ENCODE data around the gene CYRIA.

Gene CYRIA

GRCh38 chr2:16654833-16655444, 10.7 kb downstream of the CYRIA start:
- H3K27ac ChIP-seq (ENCODE audit: low read depth, low read length), result no peak overlapping the region
- no peak overlapping the region for H3K9ac ChIP-seq (ENCODE audit: low read length)
- H3K27me3 ChIP-seq (ENCODE audit: low read length), result no peaks in the 10 kb centered on the region
- no peak overlapping the region for H2AFZ ChIP-seq (ENCODE audit: low read depth, low read length, severe bottlenecking)
- H3K4me2 ChIP-seq (ENCODE audit: low read depth, low read length, poor library complexity, severe bottlenecking), result no peak overlapping the region
- no peaks in the 10 kb centered on the region for H3K79me2 ChIP-seq (ENCODE audit: insufficient read depth, low read length)
- no peaks in the 10 kb centered on the region for H3K9me3 ChIP-seq (ENCODE audit: insufficient read depth, low read length)
- H3F3A ChIP-seq (ENCODE audit: insufficient read depth), result no peaks in the 10 kb centered on the region
- no peaks in the 10 kb centered on the region for H3K36me3 ChIP-seq (ENCODE audit: low read length)
- no peak overlapping the region for H3K4me3 ChIP-seq (ENCODE audit: insufficient read depth, low read length, poor library complexity, severe bottlenecking)
- H3K9me2 ChIP-seq (replicated peaks; ENCODE audit: insufficient read depth, low read length), result no peaks in the 10 kb centered on the region
- H4K20me1 ChIP-seq (ENCODE audit: low read depth, low read length), result no peaks in the 10 kb centered on the region
- TF ChIP-seq EZH2phosphoT487 (conservative IDR thresholded peaks at IDR 0.05; ENCODE audit: low read length), result no peak
- TF ChIP-seq CTCF (IDR thresholded peaks at IDR 0.05; ENCODE audit: insufficient read depth, low read length, poor library complexity, severe bottlenecking), result no peak

GRCh38 chr2:16653799-16654198, 11.8 kb downstream of the CYRIA start:
- Histone ChIP-seq H3K27me3 (ENCODE audit: low read length) (no peaks in the 10 kb centered on the region), H3K4me3 (ENCODE audit: insufficient read depth, low read length, poor library complexity, severe bottlenecking) (no peak overlapping the region), H3K36me3 (ENCODE audit: low read length) (no peaks in the 10 kb centered on the region), H3K79me2 (ENCODE audit: insufficient read depth, low read length) (no peaks in the 10 kb centered on the region), H3K9me2 (replicated peaks; ENCODE audit: insufficient read depth, low read length) (no peaks in the 10 kb centered on the region), H3K4me2 (ENCODE audit: low read depth, low read length, poor library complexity, severe bottlenecking) (no peak overlapping the region), H2AFZ (ENCODE audit: low read depth, low read length, severe bottlenecking) (no peak overlapping the region), H3F3A (ENCODE audit: insufficient read depth) (no peaks in the 10 kb centered on the region), H4K20me1 (ENCODE audit: low read depth, low read length) (no peaks in the 10 kb centered on the region), H3K9ac (ENCODE audit: low read length) (no peak overlapping the region), H3K27ac (ENCODE audit: low read depth, low read length) (no peak overlapping the region), H3K9me3 (ENCODE audit: insufficient read depth, low read length) (no peaks in the 10 kb centered on the region)
- no peak for TF ChIP-seq CTCF (IDR thresholded peaks at IDR 0.05; ENCODE audit: insufficient read depth, low read length, poor library complexity, severe bottlenecking)
- TF ChIP-seq EZH2phosphoT487 (conservative IDR thresholded peaks at IDR 0.05; ENCODE audit: low read length), result no peak

- Histone ChIP-seq H2AFZ (ENCODE audit: low read depth, low read length, severe bottlenecking) (no peak overlapping the region), H3K36me3 (ENCODE audit: low read length) (no peaks in the 10 kb centered on the region), H4K20me1 (ENCODE audit: low read depth, low read length) (no peaks in the 10 kb centered on the region), H3K9me3 (ENCODE audit: insufficient read depth, low read length) (no peaks in the 10 kb centered on the region), H3K27me3 (ENCODE audit: low read length) (no peaks in the 10 kb centered on the region), H3K9ac (ENCODE audit: low read length) (no peak overlapping the region), H3K4me3 (ENCODE audit: insufficient read depth, low read length, poor library complexity, severe bottlenecking) (no peak overlapping the region), H3K79me2 (ENCODE audit: insufficient read depth, low read length) (no peaks in the 10 kb centered on the region), H3F3A (ENCODE audit: insufficient read depth) (no peaks in the 10 kb centered on the region), H3K27ac (ENCODE audit: low read depth, low read length) (no peak overlapping the region), H3K9me2 (replicated peaks; ENCODE audit: insufficient read depth, low read length) (no peaks in the 10 kb centered on the region), H3K4me2 (ENCODE audit: low read depth, low read length, poor library complexity, severe bottlenecking) (no peak overlapping the region)
- TF ChIP-seq EZH2phosphoT487 (conservative IDR thresholded peaks at IDR 0.05; ENCODE audit: low read length) (no peak), CTCF (IDR thresholded peaks at IDR 0.05; ENCODE audit: insufficient read depth, low read length, poor library complexity, severe bottlenecking) (no peak)
Measured at GRCh38 chr2:16653083-16653375, 12.6 kb downstream of the CYRIA start.
